DMS53 treated with DMSO at 0.1 percent for 48 hours (cell line): ENCODE data around the gene USP17L19.
"Not testable (repeated sequence)": the region's sequence is repeated elsewhere in the genome, so short reads cannot be mapped to it uniquely, and the experiment has no call there.

Experiments used
- DNase-seq: peaks from one replicate; lab custom pipeline; 2025; ENCODE audit not compliant: unreplicated experiment; lab: John Stamatoyannopoulos, UW

The USP17L19 gene, protein sequence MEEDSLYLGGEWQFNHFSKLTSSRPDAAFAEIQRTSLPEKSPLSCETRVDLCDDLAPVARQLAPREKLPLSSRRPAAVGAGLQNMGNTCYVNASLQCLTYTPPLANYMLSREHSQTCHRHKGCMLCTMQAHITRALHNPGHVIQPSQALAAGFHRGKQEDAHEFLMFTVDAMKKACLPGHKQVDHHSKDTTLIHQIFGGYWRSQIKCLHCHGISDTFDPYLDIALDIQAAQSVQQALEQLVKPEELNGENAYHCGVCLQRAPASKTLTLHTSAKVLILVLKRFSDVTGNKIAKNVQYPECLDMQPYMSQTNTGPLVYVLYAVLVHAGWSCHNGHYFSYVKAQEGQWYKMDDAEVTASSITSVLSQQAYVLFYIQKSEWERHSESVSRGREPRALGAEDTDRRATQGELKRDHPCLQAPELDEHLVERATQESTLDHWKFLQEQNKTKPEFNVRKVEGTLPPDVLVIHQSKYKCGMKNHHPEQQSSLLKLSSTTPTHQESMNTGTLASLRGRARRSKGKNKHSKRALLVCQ

DNA sequence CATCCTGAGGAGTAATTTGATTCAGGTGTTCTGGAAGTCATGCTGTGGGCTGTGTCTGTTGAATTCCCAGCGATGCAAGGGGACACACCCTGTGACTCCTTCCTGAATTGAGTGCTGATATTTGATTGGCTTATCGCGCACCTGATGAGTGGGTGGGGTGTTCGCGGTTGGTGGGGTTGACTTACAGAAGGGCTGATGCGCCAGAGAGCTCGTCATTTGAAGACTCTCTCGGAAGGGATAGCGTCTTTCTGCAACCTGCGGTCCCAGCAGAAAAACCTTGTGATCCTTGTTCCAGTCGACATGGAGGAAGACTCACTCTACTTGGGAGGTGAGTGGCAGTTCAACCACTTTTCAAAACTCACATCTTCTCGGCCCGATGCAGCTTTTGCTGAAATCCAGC lies at the start of gene USP17L19:
USP17L19 (plus strand) TSS at position 301 of the 400 bp plus-strand sequence; CDS start at position 301, 0 bp downstream.
- not testable (repeated sequence) for DNase-seq

DNA sequence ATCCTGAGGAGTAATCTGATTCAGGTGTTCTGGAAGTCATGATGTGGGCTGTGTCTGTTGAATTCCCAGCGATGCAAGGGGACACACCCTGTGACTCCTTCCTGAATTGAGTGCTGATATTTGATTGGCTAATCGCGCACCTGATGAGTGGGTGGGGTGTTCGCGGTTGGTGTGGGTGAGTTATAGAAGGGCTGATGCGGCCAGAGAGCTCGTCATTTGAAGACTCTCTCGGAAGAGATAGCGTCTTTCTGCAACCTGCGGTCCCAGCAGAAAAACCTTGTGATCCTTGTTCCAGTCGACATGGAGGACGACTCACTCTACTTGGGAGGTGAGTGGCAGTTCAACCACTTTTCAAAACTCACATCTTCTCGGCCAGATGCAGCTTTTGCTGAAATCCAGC lies 42.8 kb upstream of the USP17L19 start, which contains the start of gene USP17L10:
USP17L10 (plus strand) TSS at position 301 of the 400 bp plus-strand sequence; CDS start at position 301, 0 bp downstream.
- not testable (repeated sequence) for DNase-seq

DNA sequence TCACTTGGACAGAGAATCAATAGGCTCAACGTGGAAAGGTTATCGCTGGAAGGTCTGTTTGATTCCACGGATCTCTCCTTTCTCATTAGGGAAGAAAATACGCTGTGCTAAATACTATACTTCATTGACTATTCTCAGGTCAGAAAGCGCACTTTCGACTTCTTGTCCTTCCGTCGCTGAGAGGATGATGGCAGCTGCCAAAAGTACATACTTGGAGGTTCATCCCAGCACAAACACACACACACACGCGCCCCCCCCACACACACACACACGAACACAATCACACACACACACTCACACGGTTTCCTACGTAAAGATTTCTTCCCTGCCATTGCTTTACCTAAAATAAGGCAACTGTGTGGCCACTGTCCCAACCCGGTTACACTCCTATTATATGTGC lies 38.5 kb upstream of the USP17L19 start:
- not testable (repeated sequence) for DNase-seq

DNA sequence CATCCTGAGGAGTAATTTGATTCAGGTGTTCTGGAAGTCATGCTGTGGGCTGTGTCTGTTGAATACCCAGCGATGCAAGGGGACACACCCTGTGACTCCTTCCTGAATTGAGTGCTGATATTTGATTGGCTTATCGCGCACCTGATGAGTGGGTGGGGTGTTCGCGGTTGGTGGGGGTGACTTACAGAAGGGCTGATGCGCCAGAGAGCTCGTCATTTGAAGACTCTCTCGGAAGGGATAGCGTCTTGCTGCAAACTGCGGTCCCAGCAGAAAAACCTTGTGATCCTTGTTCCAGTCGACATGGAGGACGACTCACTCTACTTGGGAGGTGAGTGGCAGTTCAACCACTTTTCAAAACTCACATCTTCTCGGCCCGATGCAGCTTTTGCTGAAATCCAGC lies 38.1 kb upstream of the USP17L19 start, which contains the start of gene USP17L11:
USP17L11 (plus strand) TSS at position 301 of the 400 bp plus-strand sequence; CDS start at position 301, 0 bp downstream.
- DNase-seq = not testable (repeated sequence)

DNA sequence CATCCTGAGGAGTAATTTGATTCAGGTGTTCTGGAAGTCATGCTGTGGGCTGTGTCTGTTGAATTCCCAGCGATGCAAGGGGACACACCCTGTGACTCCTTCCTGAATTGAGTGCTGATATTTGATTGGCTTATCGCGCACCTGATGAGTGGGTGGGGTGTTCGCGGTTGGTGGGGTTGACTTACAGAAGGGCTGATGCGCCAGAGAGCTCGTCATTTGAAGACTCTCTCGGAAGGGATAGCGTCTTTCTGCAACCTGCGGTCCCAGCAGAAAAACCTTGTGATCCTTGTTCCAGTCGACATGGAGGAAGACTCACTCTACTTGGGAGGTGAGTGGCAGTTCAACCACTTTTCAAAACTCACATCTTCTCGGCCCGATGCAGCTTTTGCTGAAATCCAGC lies 33.3 kb upstream of the USP17L19 start, which contains the start of gene USP17L12:
USP17L12 (plus strand) TSS at position 301 of the 400 bp plus-strand sequence; CDS start at position 301, 0 bp downstream.
- not testable (repeated sequence) for DNase-seq

DNA sequence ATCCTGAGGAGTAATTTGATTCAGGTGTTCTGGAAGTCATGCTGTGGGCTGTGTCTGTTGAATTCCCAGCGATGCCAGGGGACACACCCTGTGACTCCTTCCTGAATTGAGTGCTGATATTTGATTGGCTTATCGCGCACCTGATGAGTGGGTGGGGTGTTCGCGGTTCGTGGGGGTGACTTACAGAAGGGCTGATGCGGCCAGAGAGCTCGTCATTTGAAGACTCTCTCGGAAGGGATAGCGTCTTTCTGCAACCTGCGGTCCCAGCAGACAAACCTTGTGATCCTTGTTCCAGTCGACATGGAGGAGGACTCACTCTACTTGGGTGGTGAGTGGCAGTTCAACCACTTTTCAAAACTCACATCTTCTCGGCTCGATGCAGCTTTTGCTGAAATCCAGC lies 28.6 kb upstream of the USP17L19 start, which contains the start of gene USP17L13:
USP17L13 (plus strand) TSS at position 301 of the 400 bp plus-strand sequence; CDS start at position 301, 0 bp downstream.
- not testable (repeated sequence) for DNase-seq

DNA sequence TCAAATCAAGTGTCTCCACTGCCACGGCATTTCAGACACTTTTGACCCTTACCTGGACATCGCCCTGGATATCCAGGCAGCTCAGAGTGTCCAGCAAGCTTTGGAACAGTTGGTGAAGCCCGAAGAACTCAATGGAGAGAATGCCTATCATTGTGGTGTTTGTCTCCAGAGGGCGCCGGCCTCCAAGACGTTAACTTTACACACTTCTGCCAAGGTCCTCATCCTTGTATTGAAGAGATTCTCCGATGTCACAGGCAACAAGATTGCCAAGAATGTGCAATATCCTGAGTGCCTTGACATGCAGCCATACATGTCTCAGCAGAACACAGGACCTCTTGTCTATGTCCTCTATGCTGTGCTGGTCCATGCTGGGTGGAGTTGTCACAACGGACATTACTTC lies 22.9 kb upstream of the USP17L19 start:
- DNase-seq = not testable (repeated sequence)

DNA sequence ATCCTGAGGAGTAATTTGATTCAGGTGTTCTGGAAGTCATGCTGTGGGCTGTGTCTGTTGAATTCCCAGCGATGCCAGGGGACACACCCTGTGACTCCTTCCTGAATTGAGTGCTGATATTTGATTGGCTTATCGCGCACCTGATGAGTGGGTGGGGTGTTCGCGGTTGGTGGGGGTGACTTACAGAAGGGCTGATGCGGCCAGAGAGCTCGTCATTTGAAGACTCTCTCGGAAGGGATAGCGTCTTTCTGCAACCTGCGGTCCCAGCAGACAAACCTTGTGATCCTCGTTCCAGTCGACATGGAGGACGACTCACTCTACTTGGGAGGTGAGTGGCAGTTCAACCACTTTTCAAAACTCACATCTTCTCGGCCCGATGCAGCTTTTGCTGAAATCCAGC lies 19.1 kb upstream of the USP17L19 start, which contains the start of gene USP17L15:
USP17L15 (plus strand) TSS at position 301 of the 400 bp plus-strand sequence; CDS start at position 301, 0 bp downstream.
- not testable (repeated sequence) for DNase-seq

DNA sequence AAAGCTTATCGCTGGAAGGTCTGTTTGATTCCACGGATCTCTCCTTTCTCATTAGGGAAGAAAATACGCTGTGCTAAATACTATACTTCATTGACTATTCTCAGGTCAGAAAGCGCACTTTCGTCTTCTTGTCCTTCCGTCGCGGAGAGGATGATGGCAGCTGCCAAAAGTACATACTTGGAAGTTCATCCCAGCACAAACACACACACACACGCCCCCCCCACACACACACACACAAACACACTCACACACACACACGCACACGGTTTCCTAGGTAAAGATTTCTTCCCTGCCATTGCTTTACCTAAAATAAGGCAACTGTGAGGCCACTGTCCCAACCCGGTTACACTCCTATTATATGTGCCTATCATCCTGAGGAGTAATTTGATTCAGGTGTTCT lies 14.7 kb upstream of the USP17L19 start:
- not testable (repeated sequence) for DNase-seq

DNA sequence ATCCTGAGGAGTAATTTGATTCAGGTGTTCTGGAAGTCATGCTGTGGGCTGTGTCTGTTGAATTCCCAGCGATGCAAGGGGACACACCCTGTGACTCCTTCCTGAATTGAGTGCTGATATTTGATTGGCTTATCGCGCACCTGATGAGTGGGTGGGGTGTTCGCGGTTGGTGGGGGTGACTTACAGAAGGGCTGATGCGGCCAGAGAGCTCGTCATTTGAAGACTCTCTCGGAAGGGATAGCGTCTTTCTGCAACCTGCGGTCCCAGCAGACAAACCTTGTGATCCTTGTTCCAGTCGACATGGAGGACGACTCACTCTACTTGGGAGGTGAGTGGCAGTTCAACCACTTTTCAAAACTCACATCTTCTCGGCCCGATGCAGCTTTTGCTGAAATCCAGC lies 9.6 kb upstream of the USP17L19 start, which contains the start of gene USP17L17:
USP17L17 (plus strand) TSS at position 301 of the 400 bp plus-strand sequence; CDS start at position 301, 0 bp downstream.
- DNase-seq = not testable (repeated sequence)

DNA sequence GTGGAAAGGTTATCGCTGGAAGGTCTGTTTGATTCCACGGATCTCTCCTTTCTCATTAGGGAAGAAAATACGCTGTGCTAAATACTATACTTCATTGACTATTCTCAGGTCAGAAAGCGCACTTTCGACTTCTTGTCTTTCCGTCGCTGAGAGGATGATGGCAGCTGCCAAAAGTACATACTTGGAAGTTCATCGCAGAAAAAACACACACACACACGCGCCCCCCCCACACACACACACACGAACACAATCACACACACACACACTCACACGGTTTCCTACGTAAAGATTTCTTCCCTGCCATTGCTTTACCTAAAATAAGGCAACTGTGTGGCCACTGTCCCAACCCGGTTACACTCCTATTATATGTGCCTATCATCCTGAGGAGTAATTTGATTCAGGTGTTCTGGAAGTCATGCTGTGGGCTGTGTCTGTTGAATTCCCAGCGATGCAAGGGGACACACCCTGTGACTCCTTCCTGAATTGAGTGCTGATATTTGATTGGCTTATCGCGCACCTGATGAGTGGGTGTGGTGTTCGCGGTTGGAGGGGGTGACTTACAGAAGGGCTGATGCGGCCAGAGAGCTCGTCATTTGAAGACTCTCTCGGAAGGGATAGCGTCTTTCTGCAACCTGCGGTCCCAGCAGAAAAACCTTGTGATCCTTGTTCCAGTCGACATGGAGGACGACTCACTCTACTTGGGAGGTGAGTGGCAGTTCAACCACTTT lies 5.1 kb upstream of the USP17L19 start, which contains the start of gene USP17L18:
USP17L18 (plus strand) TSS at position 678 of the 728 bp plus-strand sequence; CDS start at position 678, 0 bp downstream.
- not testable (repeated sequence) for DNase-seq

DNA sequence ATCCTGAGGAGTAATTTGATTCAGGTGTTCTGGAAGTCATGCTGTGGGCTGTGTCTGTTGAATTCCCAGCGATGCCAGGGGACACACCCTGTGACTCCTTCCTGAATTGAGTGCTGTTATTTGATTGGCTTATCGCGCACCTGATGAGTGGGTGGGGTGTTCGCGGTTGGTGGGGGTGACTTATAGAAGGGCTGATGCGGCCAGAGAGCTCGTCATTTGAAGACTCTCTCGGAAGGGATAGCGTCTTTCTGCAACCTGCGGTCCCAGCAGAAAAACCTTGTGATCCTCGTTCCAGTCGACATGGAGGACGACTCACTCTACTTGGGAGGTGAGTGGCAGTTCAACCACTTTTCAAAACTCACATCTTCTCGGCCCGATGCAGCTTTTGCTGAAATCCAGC lies 4.6 kb downstream of the USP17L19 start, which contains the start of gene USP17L20:
USP17L20 (plus strand) TSS at position 301 of the 400 bp plus-strand sequence; CDS start at position 301, 0 bp downstream.
- not testable (repeated sequence) for DNase-seq

DNA sequence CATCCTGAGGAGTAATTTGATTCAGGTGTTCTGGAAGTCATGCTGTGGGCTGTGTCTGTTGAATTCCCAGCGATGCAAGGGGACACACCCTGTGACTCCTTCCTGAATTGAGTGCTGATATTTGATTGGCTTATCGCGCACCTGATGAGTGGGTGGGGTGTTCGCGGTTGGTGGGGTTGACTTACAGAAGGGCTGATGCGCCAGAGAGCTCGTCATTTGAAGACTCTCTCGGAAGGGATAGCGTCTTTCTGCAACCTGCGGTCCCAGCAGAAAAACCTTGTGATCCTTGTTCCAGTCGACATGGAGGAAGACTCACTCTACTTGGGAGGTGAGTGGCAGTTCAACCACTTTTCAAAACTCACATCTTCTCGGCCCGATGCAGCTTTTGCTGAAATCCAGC lies 9.4 kb downstream of the USP17L19 start, which contains the start of gene USP17L21:
USP17L21 (plus strand) TSS at position 301 of the 400 bp plus-strand sequence; CDS start at position 301, 0 bp downstream.
- not testable (repeated sequence) for DNase-seq

DNA sequence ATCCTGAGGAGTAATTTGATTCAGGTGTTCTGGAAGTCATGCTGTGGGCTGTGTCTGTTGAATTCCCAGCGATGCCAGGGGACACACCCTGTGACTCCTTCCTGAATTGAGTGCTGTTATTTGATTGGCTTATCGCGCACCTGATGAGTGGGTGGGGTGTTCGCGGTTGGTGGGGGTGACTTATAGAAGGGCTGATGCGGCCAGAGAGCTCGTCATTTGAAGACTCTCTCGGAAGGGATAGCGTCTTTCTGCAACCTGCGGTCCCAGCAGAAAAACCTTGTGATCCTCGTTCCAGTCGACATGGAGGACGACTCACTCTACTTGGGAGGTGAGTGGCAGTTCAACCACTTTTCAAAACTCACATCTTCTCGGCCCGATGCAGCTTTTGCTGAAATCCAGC lies 14.1 kb downstream of the USP17L19 start, which contains the start of gene USP17L22:
USP17L22 (plus strand) TSS at position 301 of the 400 bp plus-strand sequence; CDS start at position 301, 0 bp downstream.
- DNase-seq = not testable (repeated sequence)

DNA sequence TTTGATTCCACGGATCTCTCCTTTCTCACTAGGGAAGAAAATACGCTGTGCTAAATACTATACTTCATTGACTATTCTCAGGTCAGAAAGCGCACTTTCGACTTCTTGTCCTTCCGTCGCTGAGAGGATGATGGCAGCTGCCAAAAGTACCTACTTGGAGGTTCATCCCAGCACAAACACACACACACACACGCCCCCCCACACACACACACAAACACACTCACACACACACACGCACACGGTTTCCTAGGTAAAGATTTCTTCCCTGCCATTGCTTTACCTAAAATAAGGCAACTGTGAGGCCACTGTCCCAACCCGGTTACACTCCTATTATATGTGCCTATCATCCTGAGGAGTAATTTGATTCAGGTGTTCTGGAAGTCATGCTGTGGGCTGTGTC lies 18.5 kb downstream of the USP17L19 start:
- DNase-seq = not testable (repeated sequence)
